K562 (cell line): ENCODE results near the gene FTH1. TPM values are rescaled to one million over a fixed set of nuclear protein-coding genes. Genes with fewer than 3 reads are reported as not detected.
A peak's percentile ranks its signal among the peaks of the same experiment; 100 is the strongest.

Experiments used
- ATAC-seq: fragments of 200-7000 bp; cut with Tn5 transposase; 3 replicates; pipeline ENCODE4 v1.9.1; 2020; ENCODE audit warnings: moderate library complexity
- BruUV-seq: library from RNA; stranded (reverse); fragments of 400-500 nt; replicated peaks from 2 replicates; lab custom pipeline; 2021; lab: Mats Ljungman, UMichigan
- CTCF ChIA-PET: fragments of 300-600 bp; formaldehyde crosslinking; extraction: SDS; loops from one replicate; lab custom pipeline; 2021; ENCODE audit warnings: low intra/inter-chr PET ratio; lab: Yijun Ruan, JAX
- POLR2A ChIA-PET: fragments of 300-600, 350-650 bp; sonication (Branson Sonifier 250); formaldehyde crosslinking; extraction: SDS; loops from one replicate; lab custom pipeline; 2021; ENCODE audit warnings: antibody characterized with exemption, inconsistent platforms; lab: Yijun Ruan, JAX
- DNase-seq, 4 experiments: peaks; one replicate each; pipeline versions ENCODE4 v3.0.0 to v3.0.0-alpha.2; 2011 to 2018; ENCODE audit warnings: low spot score in 3 of 4, mixed read lengths in 3 of 4; ENCODE audit errors: extremely low read depth in 1 of 4
- FAIRE-seq: peaks from 2 replicates; lab custom pipeline; 2011; peaks lifted over from hg19 to GRCh38; lab: Jason Lieb, UNC
- H2AFZ ChIP-seq: 2 replicates; pipeline ENCODE4 v1.6.0; 2011; ENCODE audit warnings: low read depth, low read length, control low read depth, inconsistent platforms
- H3K27ac ChIP-seq: fragments of 200-600 bp; 3 replicates; pipeline ENCODE4 v1.8.0; 2011; ENCODE audit warnings: low read depth, mild to moderate bottlenecking, control low read depth, inconsistent platforms, low read length, moderate library complexity, mixed read lengths; ENCODE audit errors: extremely low read depth
- H3K27me3 ChIP-seq, 2 experiments: fragments of 300-600 bp in 1 of 2; 2 replicates in 1 of 2; 3 replicates in 1 of 2; pipeline versions ENCODE4 v1.6.0 to v1.8.0; 2011; ENCODE audit warnings: inconsistent platforms in 2 of 2, low read length in 2 of 2, mild to moderate bottlenecking in 1 of 2, mixed read lengths in 1 of 2, moderate library complexity in 1 of 2; ENCODE audit not compliant: control insufficient read depth in 2 of 2, insufficient read depth in 2 of 2
- H3K36me3 ChIP-seq: fragments of 300-600 bp; 3 replicates; pipeline ENCODE4 v1.8.0; 2011; ENCODE audit warnings: mild to moderate bottlenecking, low read length, inconsistent platforms; ENCODE audit not compliant: control insufficient read depth, insufficient read depth
- H3K4me1 ChIP-seq, 2 experiments: fragments of 200-600 bp in 1 of 2; replicated peaks in 1 of 2; 2 replicates in 1 of 2; 3 replicates in 1 of 2; pipeline versions ENCODE4 v1.5.1 to v1.8.0; 2011; ENCODE audit warnings: inconsistent platforms in 2 of 2, low read length in 2 of 2, mild to moderate bottlenecking in 1 of 2, mixed read lengths in 1 of 2, moderate library complexity in 1 of 2; ENCODE audit not compliant: control insufficient read depth in 2 of 2, insufficient read depth in 2 of 2
- H3K4me2 ChIP-seq: 2 replicates; pipeline ENCODE4 v1.6.1; 2011; ENCODE audit warnings: low read length, control low read depth, inconsistent platforms, mixed read lengths; ENCODE audit not compliant: insufficient read depth
- H3K4me3 ChIP-seq: fragments of 200-600 bp; sonication (generic), shearing (Covaris generic); 2 replicates; pipeline ENCODE4 v1.5.1; 2016; ENCODE audit warnings: control low read depth, inconsistent platforms
- H3K79me2 ChIP-seq: fragments of 200-600 bp; 3 replicates; pipeline ENCODE4 v1.8.0; 2011; ENCODE audit warnings: low read length, inconsistent platforms; ENCODE audit not compliant: control insufficient read depth, insufficient read depth
- H3K9ac ChIP-seq, 2 experiments: 2 replicates each; pipeline versions ENCODE4 v1.6.0 to v1.6.1; 2011; ENCODE audit warnings: low read depth in 2 of 2, low read length in 2 of 2, control low read depth in 1 of 2, inconsistent platforms in 1 of 2, mild to moderate bottlenecking in 1 of 2, mixed read lengths in 1 of 2; ENCODE audit not compliant: insufficient read depth in 1 of 2
- H3K9me1 ChIP-seq: one replicate; pipeline ENCODE4 v1.6.0; 2011; ENCODE audit warnings: inconsistent platforms, mild to moderate bottlenecking, low read length, moderate library complexity; ENCODE audit not compliant: control insufficient read depth, insufficient read depth
- H3K9me3 ChIP-seq: replicated peaks from 2 replicates; pipeline ENCODE4 v1.5.1; 2011; ENCODE audit warnings: low read depth, low read length, inconsistent platforms; ENCODE audit not compliant: control insufficient read depth, insufficient read depth
- H4K20me1 ChIP-seq: replicated peaks from 2 replicates; pipeline ENCODE4 v1.6.1; 2011; ENCODE audit warnings: low read length, inconsistent platforms, mixed read lengths; ENCODE audit not compliant: control insufficient read depth, insufficient read depth
- BCOR ChIP-seq: fragments of 450-650 bp; IDR thresholded peaks from 2 replicates; pipeline ENCODE4 v1.6.1; 2016
- CXXC5 ChIP-seq: fragments of 250-450 bp; sonication (Bioruptor Pico); IDR thresholded peaks from 2 replicates; pipeline ENCODE4 v1.8.0; 2022; ENCODE audit warnings: inconsistent platforms, mild to moderate bottlenecking, moderate library complexity
- E2F6 ChIP-seq, 2 experiments: IDR thresholded peaks; 2 replicates each; pipeline ENCODE4 v1.6.1; 2011; ENCODE audit warnings: borderline replicate concordance in 1 of 2, control low read depth in 1 of 2, low read depth in 1 of 2, low read length in 1 of 2, mild to moderate bottlenecking in 1 of 2, mixed read lengths in 1 of 2, moderate library complexity in 1 of 2; ENCODE audit not compliant: insufficient read depth in 1 of 2, insufficient read length in 1 of 2, poor library complexity in 1 of 2, severe bottlenecking in 1 of 2; ENCODE audit errors: extremely low read depth in 1 of 2
- HDAC8 ChIP-seq: fragments of 450-650 bp; IDR thresholded peaks from 2 replicates; pipeline ENCODE4 v1.6.1; 2016; ENCODE audit warnings: mild to moderate bottlenecking, missing genetic modification characterization, moderate library complexity, missing compliant biosample characterization
- HMBOX1 ChIP-seq: sonication (generic); IDR thresholded peaks from 2 replicates; pipeline ENCODE4 v1.6.1; 2016
- MCM3 ChIP-seq: fragments of 450-650 bp; IDR thresholded peaks from 2 replicates; pipeline ENCODE4 v1.6.1; 2016
- NFYB ChIP-seq: IDR thresholded peaks from 2 replicates; pipeline ENCODE4 v1.6.1; 2011; ENCODE audit warnings: mild to moderate bottlenecking, moderate library complexity; ENCODE audit not compliant: insufficient read length; ENCODE audit errors: extremely low read depth
- RB1 ChIP-seq: fragments of 450-650 bp; IDR thresholded peaks from 2 replicates; pipeline ENCODE4 v1.6.1; 2017; ENCODE audit warnings: low read depth, mild to moderate bottlenecking
- SPI1 ChIP-seq: IDR thresholded peaks from 2 replicates; pipeline ENCODE4 v1.6.1; 2011; ENCODE audit warnings: low read depth, low read length, control low read depth, borderline replicate concordance
- ZNF146 ChIP-seq: IDR thresholded peaks from one replicate; pipeline ENCODE4 v1.6.1; 2018; ENCODE audit warnings: missing compliant biosample characterization; ENCODE audit not compliant: unreplicated experiment
- ZNF239 ChIP-seq: fragments of 250-450 bp; sonication (Bioruptor Pico); IDR thresholded peaks from 2 replicates; pipeline ENCODE4 v1.4.0; 2020; ENCODE audit warnings: mild to moderate bottlenecking
- WGBS: fragments of 100-300 bp; shearing (Covaris generic); methylation state at CpG from one replicate; pipeline ENCODE4 v1.1.6; 2016; ENCODE audit warnings: low coverage, mixed read lengths; ENCODE audit not compliant: insufficient coverage; ENCODE audit errors: missing lambda C conversion rate; 5-methylcytosine and 5-hydroxymethylcytosine counted together
- in situ Hi-C: fragments of 300-500 bp; cut with MboI; formaldehyde crosslinking; loops from 4 replicates; pipeline ENCODE4 v1.15.0; 2018; ENCODE audit warnings: inconsistent platforms, mixed read lengths
- intact Hi-C: fragments of 100-400 bp; cut with micrococcal nuclease; formaldehyde crosslinking; loops from 2 replicates; pipeline ENCODE4 v1.14.2; 2022
- polyA plus RNA-seq, 8 experiments: library from polyadenylated mRNA; depleted of rRNA in 4 of 8; stranded (reverse) in 5 of 8; unstranded in 3 of 8; fragments of >200 nt; fragmentation: Nextera tagmentation in 2 of 8; fragmentation: Illumina TruSeq in 1 of 8; extraction: Ambion mirVana in 2 of 8; extraction: Trizol in 1 of 8; gene quantifications; 2 replicates each; pipeline versions ENCODE4 v1.2.1 to v1.2.3, GENCODE V29; 2011 to 2014; ENCODE audit warnings: inconsistent platforms in 1 of 8, missing spikeins in 1 of 8
- total RNA-seq, 7 experiments: library from RNA; depleted of rRNA in 6 of 7; stranded (reverse); fragments of >200 nt in 6 of 7; fragmentation: Illumina TruSeq in 2 of 7; extraction: Trizol in 2 of 7; gene quantifications; 2 replicates each; pipeline versions ENCODE4 v1.2.1 to v1.2.3, GENCODE V29; 2011 to 2021; ENCODE audit warnings: low replicate concordance in 1 of 7

The FTH1 gene
- total and polyA plus RNA-seq, 9 of the 15 experiments (the other 6 are each of a cell fraction or from before 2014, with no cell fraction given): 370 to 3,146 (median 802) TPM

- no peak for TF ChIP-seq NFYB
- TF ChIP-seq HMBOX1: 0 out of 2 replicates have a peak, but pooled peaks have one; percentile 7
- peak; percentile 29 to 55 for TF ChIP-seq E2F6 (IDR thresholded peaks at IDR 0.05; ENCODE audit: borderline replicate concordance in 1 of 2, extremely low read depth in 1 of 2, insufficient read depth in 1 of 2, insufficient read length in 1 of 2, low read depth in 1 of 2, low read length in 1 of 2, poor library complexity in 1 of 2, severe bottlenecking in 1 of 2)
- TF ChIP-seq SPI1: peak; percentile 56
Observed at GRCh38 chr11:61922539-61922938, 44.9 kb downstream of the FTH1 start (continued).

GRCh38 chr11:61921446-61921845, 46.0 kb downstream of the FTH1 start:
- no peak for ATAC-seq
- Histone ChIP-seq H4K20me1 (0 out of 2 replicates have a peak, but pooled peaks cover 2% of the 10 kb centered on the region), H3K9me1 (no peaks in the 10 kb centered on the region), H3K4me1 (peaks cover 52 to 79% of the 10 kb centered on the region in 2 experiments), H3K9me3 (no peaks in the 10 kb centered on the region), H3K27ac (no peak overlapping the region; the same call in 1 of the 3 replicates), H3K4me3 (no peak overlapping the region)
- peak in 1 of 4 experiments; percentile 8 for DNase-seq
- CTCF ChIA-PET: no interaction called here
- FAIRE-seq: no peak
- no TSS peak for BruUV-seq
- TF ChIP-seq ZNF146 (CRISPR knock-in tag) (no peak), BCOR (peak; percentile 31; the same call in 1 of the 2 replicates), ZNF239 (CRISPR knock-in tag) (no peak), RB1 (no peak), MCM3 (no peak), HDAC8 (tag) (no peak), CXXC5 (no peak)
- TF ChIP-seq, all 486 proteins: peak for 1
- H3K27me3 ChIP-seq: no peaks in the 10 kb centered on the region
- peak overlapping the region in 1 of 2 experiments; percentile 6; a peak in 2 of 4 replicates for H3K9ac ChIP-seq
- in situ Hi-C loops (no loop called here), intact Hi-C loops (no loop called here)
- WGBS: 71% methylated on average over 3 of the region's 3 CpGs
- no peak overlapping the region for H2AFZ ChIP-seq
- no peaks in the 10 kb centered on the region for H3K36me3 ChIP-seq
- H3K79me2 ChIP-seq: peaks cover 36% of the 10 kb centered on the region
- H3K4me2 ChIP-seq: no peak overlapping the region
- POLR2A ChIA-PET: no interaction called here
